MM.1S (cell line): Measurements from ENCODE around the gene ITGA3.

Experiments used
- DNase-seq: peaks from one replicate; pipeline ENCODE4 v3.0.0-alpha.2; 2015
- H2AFZ ChIP-seq: fragments of 300-600 bp; sonication (generic); 2 replicates; pipeline ENCODE4 v1.6.0; 2016; ENCODE audit warnings: antibody characterized with exemption, low read length
- H3F3A ChIP-seq: fragments of 300-600 bp; sonication (generic); 2 replicates; pipeline ENCODE4 v1.6.1; 2016; ENCODE audit warnings: mild to moderate bottlenecking, antibody characterized with exemption, low read length, moderate library complexity, mixed read lengths; ENCODE audit not compliant: insufficient read depth
- H3K27ac ChIP-seq: fragments of 300-600 bp; sonication (generic); 2 replicates; pipeline ENCODE4 v1.5.1; 2016; ENCODE audit warnings: mild to moderate bottlenecking, low read length
- H3K27me3 ChIP-seq: fragments of 300-600 bp; sonication (generic); replicated peaks from 2 replicates; pipeline ENCODE4 v1.6.0; 2016; ENCODE audit warnings: low read length; ENCODE audit not compliant: insufficient read depth
- H3K36me3 ChIP-seq: fragments of 300-600 bp; sonication (generic); replicated peaks from 2 replicates; pipeline ENCODE4 v1.6.1; 2016; ENCODE audit warnings: mild to moderate bottlenecking, low read length, mixed read lengths; ENCODE audit not compliant: insufficient read depth
- H3K4me1 ChIP-seq: fragments of 300-600 bp; sonication (generic); 2 replicates; pipeline ENCODE4 v1.6.1; 2016; ENCODE audit warnings: low read length, mixed read lengths
- H3K4me2 ChIP-seq: fragments of 300-600 bp; sonication (generic); 2 replicates; pipeline ENCODE4 v1.6.0; 2016; ENCODE audit warnings: low read depth, low read length
- H3K4me3 ChIP-seq: fragments of 300-600 bp; sonication (generic); 2 replicates; pipeline ENCODE4 v1.5.1; 2016; ENCODE audit warnings: low read length, mixed read lengths
- H3K79me2 ChIP-seq: fragments of 300-600 bp; sonication (generic); 2 replicates; pipeline ENCODE4 v1.6.1; 2016; ENCODE audit warnings: mixed run types, low read length, mixed read lengths
- H3K9ac ChIP-seq: fragments of 300-600 bp; sonication (generic); 2 replicates; pipeline ENCODE4 v1.6.1; 2016; ENCODE audit warnings: low read length, mixed read lengths
- H3K9me2 ChIP-seq: fragments of 300-600 bp; sonication (generic); replicated peaks from 2 replicates; pipeline ENCODE4 v1.6.1; 2016; ENCODE audit warnings: mild to moderate bottlenecking, low read length, mixed read lengths; ENCODE audit not compliant: insufficient read depth
- H3K9me3 ChIP-seq: fragments of 300-600 bp; sonication (generic); replicated peaks from 2 replicates; pipeline ENCODE4 v1.6.1; 2016; ENCODE audit warnings: mild to moderate bottlenecking, low read length, mixed read lengths; ENCODE audit not compliant: insufficient read depth
- H4K20me1 ChIP-seq: fragments of 300-600 bp; sonication (generic); 2 replicates; pipeline ENCODE4 v1.6.1; 2016; ENCODE audit warnings: mild to moderate bottlenecking, low read length, moderate library complexity, mixed read lengths; ENCODE audit not compliant: insufficient read depth
- CTCF ChIP-seq: fragments of 300-600 bp; sonication (generic); IDR thresholded peaks from 2 replicates; pipeline ENCODE4 v1.5.1; 2016; ENCODE audit warnings: antibody characterized with exemption, low read length, mixed read lengths
- EZH2 ChIP-seq: fragments of 300-600 bp; sonication (generic); optimal IDR thresholded peaks from 2 replicates; pipeline ENCODE3; 2017; ENCODE audit warnings: low read depth, mild to moderate bottlenecking, antibody characterized with exemption, low read length, mixed read lengths
- EZH2phosphoT487 ChIP-seq: fragments of 300-600 bp; sonication (generic); IDR thresholded peaks from 2 replicates; pipeline ENCODE4 v1.6.1; 2018; ENCODE audit warnings: antibody characterized with exemption, low read length

Gene ITGA3

GRCh38 chr17:50133769-50134099 is 77.8 kb downstream of the ITGA3 start:
- Histone ChIP-seq H3K79me2 (peaks cover 6% of the 10 kb centered on the region), H3K9me2 (no peaks in the 10 kb centered on the region), H3K27ac (no peak overlapping the region), H3K9me3 (no peaks in the 10 kb centered on the region), H3K36me3 (peaks cover 6% of the 10 kb centered on the region), H3K4me2 (no peak overlapping the region), H4K20me1 (no peaks in the 10 kb centered on the region), H2AFZ (no peak overlapping the region), H3K27me3 (peaks cover 7% of the 10 kb centered on the region), H3K4me1 (no peaks in the 10 kb centered on the region), H3F3A (peaks cover 11% of the 10 kb centered on the region; the same call in 1 of the 2 replicates), H3K4me3 (no peak overlapping the region), H3K9ac (no peak overlapping the region)
- TF ChIP-seq CTCF: no peak
- TF ChIP-seq EZH2: no peak
- no peak for TF ChIP-seq EZH2phosphoT487
- DNase-seq: no peak

GRCh38 chr17:50134206-50135110 is 78.5 kb downstream of the ITGA3 start:
- H3K27ac ChIP-seq: no peak overlapping the region
- no peaks in the 10 kb centered on the region for H3K9me2 ChIP-seq
- DNase-seq: no peak
- no peak overlapping the region for H3K9ac ChIP-seq
- H4K20me1 ChIP-seq: no peaks in the 10 kb centered on the region
- peaks cover 1% of the 10 kb centered on the region; the same call in 1 of the 2 replicates for H3K27me3 ChIP-seq
- peaks cover 11% of the 10 kb centered on the region; the same call in 1 of the 2 replicates for H3F3A ChIP-seq
- no peaks in the 10 kb centered on the region for H3K9me3 ChIP-seq
- H2AFZ ChIP-seq: no peak overlapping the region
- H3K4me2 ChIP-seq: no peak overlapping the region
- H3K4me1 ChIP-seq: no peaks in the 10 kb centered on the region
- H3K36me3 ChIP-seq: peaks cover 11% of the 10 kb centered on the region
- TF ChIP-seq CTCF (no peak), EZH2phosphoT487 (no peak), EZH2 (no peak)
- no peak overlapping the region for H3K4me3 ChIP-seq
- H3K79me2 ChIP-seq: peaks cover 13% of the 10 kb centered on the region

GRCh38 chr17:50135316-50136095 is 79.6 kb downstream of the ITGA3 start:
- peaks cover 15% of the 10 kb centered on the region; the same call in 1 of the 2 replicates for H3F3A ChIP-seq
- no peak overlapping the region for H3K4me3 ChIP-seq
- H3K27ac ChIP-seq: no peak overlapping the region
- H3K79me2 ChIP-seq: peaks cover 17% of the 10 kb centered on the region
- no peak for TF ChIP-seq EZH2phosphoT487
- TF ChIP-seq EZH2: no peak
- TF ChIP-seq CTCF: no peak
- no peaks in the 10 kb centered on the region for H3K9me2 ChIP-seq
- H4K20me1 ChIP-seq: no peaks in the 10 kb centered on the region
- no peaks in the 10 kb centered on the region for H3K4me1 ChIP-seq
- DNase-seq: no peak
- H2AFZ ChIP-seq: no peak overlapping the region
- no peaks in the 10 kb centered on the region for H3K9me3 ChIP-seq
- no peak overlapping the region for H3K4me2 ChIP-seq
- H3K27me3 ChIP-seq: no peaks in the 10 kb centered on the region
- H3K36me3 ChIP-seq: peaks cover 11% of the 10 kb centered on the region
- no peak overlapping the region for H3K9ac ChIP-seq
